ENCODE measurements around the gene MAML3.

Gene MAML3

DNA sequence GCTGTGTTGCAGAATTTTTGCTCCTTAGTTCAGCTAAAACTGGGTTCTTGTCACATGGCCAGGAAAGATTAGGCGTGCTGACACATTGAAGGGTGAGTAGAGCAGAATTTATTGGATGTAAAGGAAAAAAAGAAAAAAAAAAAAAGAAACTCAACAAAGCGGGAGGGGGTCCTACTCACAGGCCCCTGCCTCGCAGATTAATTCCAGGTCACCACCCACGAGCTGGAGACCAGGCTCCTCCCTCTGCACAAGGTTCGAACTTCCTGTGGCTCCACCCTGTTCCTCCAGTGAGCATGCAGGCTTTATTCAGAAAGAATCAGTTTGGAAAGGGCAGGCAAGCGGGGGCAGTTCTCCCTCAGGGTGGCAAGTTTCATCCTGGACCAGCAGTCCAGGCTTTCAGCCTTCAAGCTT lies 471.2 kb downstream of the MAML3 start:
- no peak for DNase-seq (ENCODE audit: low read depth)

- no peak for DNase-seq (ENCODE audit: low read depth)
Observed at GRCh38 chr4:139682309-139682708, 471.7 kb downstream of the MAML3 start.

DNA sequence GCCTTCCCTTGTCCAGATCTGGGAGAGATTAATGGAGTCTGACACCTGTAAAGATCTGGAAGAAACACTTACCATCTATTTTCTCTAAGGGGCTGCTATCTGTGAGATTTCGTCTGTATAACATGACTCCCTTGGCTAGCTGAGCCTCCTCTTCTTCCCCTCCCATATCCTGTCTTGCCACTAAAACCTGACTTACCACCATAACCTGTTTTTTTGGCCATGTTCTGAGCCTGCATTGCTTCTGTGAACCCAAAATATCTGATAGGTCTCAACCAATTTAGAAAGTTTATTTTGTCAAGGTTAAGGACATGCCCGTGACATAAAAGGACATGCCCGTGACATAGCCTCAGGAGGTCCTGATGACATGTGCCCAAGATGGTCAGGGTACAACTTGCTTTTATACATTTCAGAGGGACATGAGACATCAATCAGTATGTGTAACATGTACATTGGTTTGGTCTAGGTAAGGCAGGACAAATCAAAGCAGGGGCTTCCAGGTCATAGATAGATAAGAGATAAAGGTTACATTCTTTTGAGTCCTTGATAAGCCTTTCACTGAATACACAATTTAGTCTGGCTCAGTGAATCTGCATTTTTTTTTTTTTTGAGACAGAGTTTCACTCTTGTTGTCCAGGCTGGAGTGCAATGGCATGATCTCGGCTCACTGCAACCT lies 476.9 kb downstream of the MAML3 start:
- DNase-seq (ENCODE audit: low read depth) = no peak

GRCh38 chr4:139676365-139676764 lies 477.6 kb downstream of the MAML3 start:
- no peak for DNase-seq (ENCODE audit: low read depth)

- DNase-seq (ENCODE audit: low read depth) = no peak
Observed at GRCh38 chr4:139675651-139676050, 478.3 kb downstream of the MAML3 start.

- no peak for DNase-seq (ENCODE audit: low read depth)
Observed at GRCh38 chr4:139674875-139675550, 479.0 kb downstream of the MAML3 start.

GRCh38 chr4:139672732-139673131 lies 481.3 kb downstream of the MAML3 start:
- DNase-seq (ENCODE audit: low read depth) = no peak

GRCh38 chr4:139672215-139672614 lies 481.8 kb downstream of the MAML3 start:
- no peak for DNase-seq (ENCODE audit: low read depth)

DNA sequence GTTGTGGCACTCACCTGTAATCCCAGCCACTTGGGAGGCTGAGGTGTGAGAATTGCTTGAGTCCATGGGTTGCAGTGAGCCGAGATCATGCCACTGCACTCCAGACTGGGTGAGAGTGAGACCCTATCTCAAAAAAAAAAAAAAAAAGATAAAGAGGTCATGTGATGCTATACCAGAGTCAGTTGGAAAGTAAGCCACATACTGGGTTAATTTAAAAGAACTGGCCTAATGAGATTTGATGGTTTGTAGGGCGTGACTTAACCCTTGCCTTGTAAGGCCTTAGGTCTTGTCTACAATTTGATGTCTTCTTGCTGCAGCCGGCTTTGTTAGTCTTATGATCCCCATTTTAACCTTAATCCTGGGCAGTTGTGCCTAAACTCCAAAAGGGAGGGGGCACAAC lies 483.2 kb downstream of the MAML3 start:
- DNase-seq (ENCODE audit: low read depth) = no peak

DNA sequence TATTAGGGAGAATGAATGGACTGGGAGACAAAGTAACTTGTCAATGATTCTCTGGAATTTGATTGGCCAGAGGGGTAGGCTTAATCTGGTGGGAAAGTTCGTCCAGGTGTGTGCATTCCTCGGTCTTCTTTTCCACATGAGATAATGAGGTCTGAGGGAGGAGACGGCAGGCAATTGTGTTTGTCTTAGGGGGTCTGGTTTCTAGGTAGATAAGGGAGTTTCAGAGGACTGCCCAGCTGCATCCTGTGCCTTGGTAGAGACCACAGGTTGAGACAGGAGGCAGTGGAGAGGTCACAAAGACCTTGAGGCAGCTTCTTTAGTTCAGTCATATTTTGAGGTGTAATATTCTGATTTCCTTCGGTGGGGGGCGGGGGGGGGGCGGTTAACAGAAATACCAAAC lies 484.1 kb downstream of the MAML3 start:
- no peak for DNase-seq (ENCODE audit: low read depth)

- no peak for DNase-seq (ENCODE audit: low read depth)
Observed at GRCh38 chr4:139669335-139669734, 484.6 kb downstream of the MAML3 start.

GRCh38 chr4:139668658-139669201 lies 485.3 kb downstream of the MAML3 start:
- no peak for DNase-seq (ENCODE audit: low read depth)

GRCh38 chr4:139668036-139668435 lies 485.9 kb downstream of the MAML3 start:
- DNase-seq (ENCODE audit: low read depth) = no peak
